ENCODE measurements around the gene BNIPL.

Gene BNIPL

DNA sequence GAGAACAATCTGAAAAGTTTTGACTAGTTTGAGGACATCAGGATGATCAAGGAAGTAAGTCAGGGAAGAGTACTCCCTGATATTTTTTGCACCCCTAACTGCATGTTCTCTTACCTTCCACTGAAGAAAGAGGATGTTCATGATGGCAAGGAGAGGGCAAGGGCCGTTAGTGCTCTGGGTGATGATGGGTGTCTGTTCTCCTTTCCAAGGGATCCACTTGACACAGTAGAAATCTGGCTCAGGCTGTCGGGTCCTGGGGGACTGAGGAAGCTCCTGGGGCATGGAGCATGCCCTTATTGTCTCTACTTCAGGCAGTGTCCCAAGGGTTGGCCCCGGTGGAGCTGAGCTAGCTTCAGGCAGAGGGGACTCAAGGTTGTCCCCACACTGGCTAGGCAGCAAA, 34.3 kb upstream of the BNIPL start:
- H3K9ac ChIP-seq (ENCODE audit: low read length): no peak overlapping the region
- no peak overlapping the region for H3K4me3 ChIP-seq (ENCODE audit: insufficient read depth in 1 of 2, low read depth in 1 of 2, low read length in 2 of 2)
- peaks cover 23 to 47% of the 10 kb centered on the region in 2 experiments for H3K36me3 ChIP-seq (ENCODE audit: control insufficient read depth in 1 of 2, insufficient read depth in 2 of 2, low read depth in 1 of 2, low read length in 2 of 2)
- no peak for DNase-seq
- peak overlapping the region in 1 of 2 experiments; percentile 38 for H3K23ac ChIP-seq (ENCODE audit: low read length in 2 of 2)
- H2AFZ ChIP-seq (ENCODE audit: low read depth, low read length): no peak overlapping the region
- no peak overlapping the region for H2BK120ac ChIP-seq (ENCODE audit: low read depth, low read length)
- H3K4me1 ChIP-seq (ENCODE audit: control insufficient read depth, insufficient read depth, low read depth, low read length): peaks cover 36% of the 10 kb centered on the region
- no peak overlapping the region for H3K14ac ChIP-seq (ENCODE audit: low read length in 2 of 2)
- no peaks in the 10 kb centered on the region for H3K9me3 ChIP-seq (ENCODE audit: control insufficient read depth, low read length)
- H3K4ac ChIP-seq (ENCODE audit: low read depth in 1 of 2, low read length in 2 of 2): peak overlapping the region in 1 of 2 experiments; percentile 35
- H3K79me1 ChIP-seq (replicated peaks; ENCODE audit: low read length, poor library complexity, severe bottlenecking): peaks cover 6% of the 10 kb centered on the region
- no peak overlapping the region for H2BK15ac ChIP-seq (ENCODE audit: low read depth, poor library complexity, severe bottlenecking)
- no peak overlapping the region for H4K91ac ChIP-seq (ENCODE audit: low read length)
- H2AK5ac ChIP-seq (ENCODE audit: low read length, severe bottlenecking): no peak overlapping the region
- no peak overlapping the region for H3K27ac ChIP-seq (ENCODE audit: low read length, poor library complexity, severe bottlenecking)
- WGBS: 90% methylated on average over 3 of the region's 3 CpGs
- no peak overlapping the region for H4K8ac ChIP-seq (ENCODE audit: low read length)
- no peaks in the 10 kb centered on the region for H3K27me3 ChIP-seq (ENCODE audit: control insufficient read depth in 1 of 2, insufficient read depth in 1 of 2, low read length in 2 of 2)
- H3K4me2 ChIP-seq (ENCODE audit: low read length, poor library complexity, severe bottlenecking): no peak overlapping the region
- peak overlapping the region in 1 of 2 experiments; percentile 76 for H3K18ac ChIP-seq (ENCODE audit: low read depth in 1 of 2, low read length in 2 of 2)
- H2BK12ac ChIP-seq (ENCODE audit: low read length in 2 of 2): peak overlapping the region in 1 of 2 experiments; percentile 19
- H2BK5ac ChIP-seq (ENCODE audit: low read depth, low read length, poor library complexity, severe bottlenecking): no peak overlapping the region

DNA sequence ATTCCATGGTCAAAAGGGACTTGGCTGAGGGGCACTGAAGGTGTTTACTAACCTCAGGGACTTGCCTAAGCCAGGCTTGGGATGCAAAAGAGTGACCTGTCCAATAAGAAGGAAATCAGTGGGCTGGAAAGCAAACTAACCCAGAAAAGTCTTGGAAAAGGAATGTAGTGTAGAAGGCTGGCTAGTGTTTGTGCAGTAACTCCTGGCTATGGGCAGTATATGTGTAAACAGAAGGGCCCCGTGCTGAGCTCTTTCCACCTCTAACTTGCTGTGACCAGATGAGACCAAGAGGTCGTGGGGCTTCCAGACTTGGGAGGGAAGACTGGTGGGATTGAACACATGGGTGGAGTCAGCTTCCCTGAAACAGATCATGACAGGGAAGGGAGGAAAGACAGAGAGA, 33.8 kb upstream of the BNIPL start:
- H2BK120ac ChIP-seq (ENCODE audit: low read depth, low read length): no peak overlapping the region
- H3K4me1 ChIP-seq (ENCODE audit: control insufficient read depth, insufficient read depth, low read depth, low read length): peaks cover 34% of the 10 kb centered on the region
- no peak overlapping the region for H2AK5ac ChIP-seq (ENCODE audit: low read length, severe bottlenecking)
- no peak overlapping the region for H3K9ac ChIP-seq (ENCODE audit: low read length)
- peak overlapping the region in 1 of 2 experiments; percentile 38 for H3K23ac ChIP-seq (ENCODE audit: low read length in 2 of 2)
- no peak overlapping the region for H3K4me2 ChIP-seq (ENCODE audit: low read length, poor library complexity, severe bottlenecking)
- no peaks in the 10 kb centered on the region for H3K9me3 ChIP-seq (ENCODE audit: control insufficient read depth, low read length)
- H3K79me1 ChIP-seq (replicated peaks; ENCODE audit: low read length, poor library complexity, severe bottlenecking): peaks cover 6% of the 10 kb centered on the region
- H3K4ac ChIP-seq (ENCODE audit: low read depth in 1 of 2, low read length in 2 of 2): peak overlapping the region in 1 of 2 experiments; percentile 35
- no peak overlapping the region for H3K4me3 ChIP-seq (ENCODE audit: insufficient read depth in 1 of 2, low read depth in 1 of 2, low read length in 2 of 2)
- H3K36me3 ChIP-seq (ENCODE audit: control insufficient read depth in 1 of 2, insufficient read depth in 2 of 2, low read depth in 1 of 2, low read length in 2 of 2): peaks cover 18 to 41% of the 10 kb centered on the region in 2 experiments
- H4K91ac ChIP-seq (ENCODE audit: low read length): no peak overlapping the region
- no peak overlapping the region for H2AFZ ChIP-seq (ENCODE audit: low read depth, low read length)
- peak overlapping the region in 1 of 2 experiments; percentile 19 for H2BK12ac ChIP-seq (ENCODE audit: low read length in 2 of 2)
- H3K27me3 ChIP-seq (ENCODE audit: control insufficient read depth in 1 of 2, insufficient read depth in 1 of 2, low read length in 2 of 2): no peaks in the 10 kb centered on the region
- no peak overlapping the region for H2BK5ac ChIP-seq (ENCODE audit: low read depth, low read length, poor library complexity, severe bottlenecking)
- peak; percentile 33 for DNase-seq
- no peak overlapping the region for H3K27ac ChIP-seq (ENCODE audit: low read length, poor library complexity, severe bottlenecking)
- no peak overlapping the region for H2BK15ac ChIP-seq (ENCODE audit: low read depth, poor library complexity, severe bottlenecking)
- 56% methylated on average over 2 of the region's 2 CpGs for WGBS
- no peak overlapping the region for H4K8ac ChIP-seq (ENCODE audit: low read length)
- H3K14ac ChIP-seq (ENCODE audit: low read length in 2 of 2): no peak overlapping the region
- H3K18ac ChIP-seq (ENCODE audit: low read depth in 1 of 2, low read length in 2 of 2): no peak overlapping the region

DNA sequence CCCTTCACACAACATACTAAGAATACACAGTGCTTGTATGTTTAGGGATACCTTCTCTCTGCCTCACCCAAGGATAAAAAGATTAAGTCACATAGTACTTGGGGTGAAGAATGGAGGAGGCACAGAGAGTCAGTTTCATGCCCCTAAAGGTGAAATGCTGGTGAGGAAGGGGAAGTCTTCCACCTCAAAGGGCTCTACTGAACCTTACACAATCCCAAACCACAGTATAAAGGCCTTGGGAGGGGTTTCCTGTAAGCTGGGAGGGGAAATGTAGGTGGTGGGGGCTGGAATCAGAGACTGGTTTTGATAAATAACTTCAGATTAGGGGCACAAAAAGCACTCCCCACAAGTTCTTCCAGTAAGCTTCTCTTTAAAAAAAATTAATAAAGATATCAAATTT, 33.2 kb upstream of the BNIPL start:
- no peak overlapping the region for H3K4me3 ChIP-seq (ENCODE audit: insufficient read depth in 1 of 2, low read depth in 1 of 2, low read length in 2 of 2)
- H3K18ac ChIP-seq (ENCODE audit: low read depth in 1 of 2, low read length in 2 of 2): peak overlapping the region in 1 of 2 experiments; percentile 35
- H3K79me1 ChIP-seq (replicated peaks; ENCODE audit: low read length, poor library complexity, severe bottlenecking): peaks cover 6% of the 10 kb centered on the region
- H3K9ac ChIP-seq (ENCODE audit: low read length): no peak overlapping the region
- H2BK15ac ChIP-seq (ENCODE audit: low read depth, poor library complexity, severe bottlenecking): no peak overlapping the region
- H3K36me3 ChIP-seq (ENCODE audit: control insufficient read depth in 1 of 2, insufficient read depth in 2 of 2, low read depth in 1 of 2, low read length in 2 of 2): peaks cover 13 to 36% of the 10 kb centered on the region in 2 experiments
- H3K4me1 ChIP-seq (ENCODE audit: control insufficient read depth, insufficient read depth, low read depth, low read length): peaks cover 34% of the 10 kb centered on the region
- H2BK5ac ChIP-seq (ENCODE audit: low read depth, low read length, poor library complexity, severe bottlenecking): no peak overlapping the region
- H3K4me2 ChIP-seq (ENCODE audit: low read length, poor library complexity, severe bottlenecking): no peak overlapping the region
- no peak overlapping the region for H3K27ac ChIP-seq (ENCODE audit: low read length, poor library complexity, severe bottlenecking)
- H2AK5ac ChIP-seq (ENCODE audit: low read length, severe bottlenecking): peak overlapping the region; percentile 37
- H3K9me3 ChIP-seq (ENCODE audit: control insufficient read depth, low read length): no peaks in the 10 kb centered on the region
- H4K91ac ChIP-seq (ENCODE audit: low read length): no peak overlapping the region
- no peak overlapping the region for H4K8ac ChIP-seq (ENCODE audit: low read length)
- no peak overlapping the region for H2AFZ ChIP-seq (ENCODE audit: low read depth, low read length)
- DNase-seq: no peak
- H2BK120ac ChIP-seq (ENCODE audit: low read depth, low read length): no peak overlapping the region
- H3K27me3 ChIP-seq (ENCODE audit: control insufficient read depth in 1 of 2, insufficient read depth in 1 of 2, low read length in 2 of 2): no peaks in the 10 kb centered on the region
- H2BK12ac ChIP-seq (ENCODE audit: low read length in 2 of 2): no peak overlapping the region
- H3K23ac ChIP-seq (ENCODE audit: low read length in 2 of 2): no peak overlapping the region
- H3K4ac ChIP-seq (ENCODE audit: low read depth in 1 of 2, low read length in 2 of 2): peak overlapping the region in 1 of 2 experiments; percentile 57
- no peak overlapping the region for H3K14ac ChIP-seq (ENCODE audit: low read length in 2 of 2)

DNA sequence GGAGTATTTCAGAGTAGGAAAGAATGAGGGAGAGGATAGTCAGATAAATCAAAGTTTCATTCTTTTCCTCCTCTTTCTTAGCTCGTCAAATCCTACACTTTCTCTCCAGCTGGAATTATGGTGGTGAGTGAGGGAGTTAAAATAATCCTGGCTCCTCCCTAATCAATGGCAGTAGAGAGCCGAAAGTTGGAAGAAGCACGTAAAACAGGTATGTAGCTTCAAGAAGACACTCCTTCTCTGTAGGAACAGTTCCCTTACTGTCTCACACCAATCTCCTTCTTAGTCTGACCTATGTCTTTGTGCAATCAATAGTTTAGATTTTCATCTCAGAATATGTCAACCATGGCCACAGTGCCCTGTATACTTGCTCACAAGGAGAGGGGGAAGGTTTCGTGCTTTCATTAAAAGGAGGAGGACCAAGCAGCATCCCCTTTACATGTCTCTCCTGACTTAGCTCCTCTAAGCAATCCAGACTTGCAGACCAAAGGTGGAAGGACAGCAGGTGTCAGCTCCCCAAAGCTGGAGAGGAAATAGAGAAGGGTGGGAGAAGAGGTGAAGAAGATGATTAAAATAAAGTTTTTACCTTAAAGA, 30.6 kb upstream of the BNIPL start:
- H3K4me1 ChIP-seq (ENCODE audit: control insufficient read depth, insufficient read depth, low read depth, low read length): peaks cover 25% of the 10 kb centered on the region
- peak overlapping the region; percentile 41 for H4K8ac ChIP-seq (ENCODE audit: low read length)
- no peak overlapping the region for H2BK5ac ChIP-seq (ENCODE audit: low read depth, low read length, poor library complexity, severe bottlenecking)
- peak overlapping the region; percentile 97 for H3K9ac ChIP-seq (ENCODE audit: low read length)
- no peak for DNase-seq
- peak overlapping the region in 1 of 2 experiments; percentile 95 for H3K18ac ChIP-seq (ENCODE audit: low read depth in 1 of 2, low read length in 2 of 2)
- peak overlapping the region; percentile 60 to 81 for H3K4me3 ChIP-seq (ENCODE audit: insufficient read depth in 1 of 2, low read depth in 1 of 2, low read length in 2 of 2)
- no peaks in the 10 kb centered on the region for H3K27me3 ChIP-seq (ENCODE audit: control insufficient read depth in 1 of 2, insufficient read depth in 1 of 2, low read length in 2 of 2)
- H2AK5ac ChIP-seq (ENCODE audit: low read length, severe bottlenecking): peak overlapping the region; percentile 27
- no peak overlapping the region for H4K91ac ChIP-seq (ENCODE audit: low read length)
- H3K4me2 ChIP-seq (ENCODE audit: low read length, poor library complexity, severe bottlenecking): peak overlapping the region; percentile 82
- H3K9me3 ChIP-seq (ENCODE audit: control insufficient read depth, low read length): no peaks in the 10 kb centered on the region
- H3K14ac ChIP-seq (ENCODE audit: low read length in 2 of 2): no peak overlapping the region
- no peak overlapping the region for H2BK12ac ChIP-seq (ENCODE audit: low read length in 2 of 2)
- WGBS: 92% methylated on average over 2 of the region's 4 CpGs
- H3K36me3 ChIP-seq (ENCODE audit: control insufficient read depth in 1 of 2, insufficient read depth in 2 of 2, low read depth in 1 of 2, low read length in 2 of 2): peaks cover 8 to 18% of the 10 kb centered on the region in 2 experiments
- H2BK15ac ChIP-seq (ENCODE audit: low read depth, poor library complexity, severe bottlenecking): peak overlapping the region; percentile 82
- peak overlapping the region; percentile 85 for H3K27ac ChIP-seq (ENCODE audit: low read length, poor library complexity, severe bottlenecking)
- H3K4ac ChIP-seq (ENCODE audit: low read depth in 1 of 2, low read length in 2 of 2): peak overlapping the region in 1 of 2 experiments; percentile 74
- H2AFZ ChIP-seq (ENCODE audit: low read depth, low read length): peak overlapping the region; percentile 60
- no peak overlapping the region for H3K23ac ChIP-seq (ENCODE audit: low read length in 2 of 2)
- H2BK120ac ChIP-seq (ENCODE audit: low read depth, low read length): no peak overlapping the region
- H3K79me1 ChIP-seq (replicated peaks; ENCODE audit: low read length, poor library complexity, severe bottlenecking): peaks cover 16% of the 10 kb centered on the region

All from mesenchymal stem cell (in vitro differentiated cells and primary cell).